Muscle of leg (tissue), 11 donors: Measurements from ENCODE around the gene QRICH2. TPM values are rescaled to one million over a fixed set of nuclear protein-coding genes. Genes with fewer than 3 reads are reported as not detected.
"Not testable (repeated sequence)": the region's sequence is repeated elsewhere in the genome, so short reads cannot be mapped to it uniquely, and the experiment has no call there.

Experiments used
- DNase-seq: peaks from one replicate; pipeline ENCODE4 v3.0.0; 2013
- H3K27ac ChIP-seq: one replicate; pipeline ENCODE4 v1.5.1; 2013; ENCODE audit warnings: mild to moderate bottlenecking, low read length, control low read depth
- H3K27me3 ChIP-seq: one replicate; pipeline ENCODE4 v1.6.1; 2013; ENCODE audit warnings: low read length; ENCODE audit not compliant: control insufficient read depth, insufficient read depth
- H3K36me3 ChIP-seq: one replicate; pipeline ENCODE4 v1.6.1; 2013; ENCODE audit warnings: low read length; ENCODE audit not compliant: control insufficient read depth, insufficient read depth
- H3K4me1 ChIP-seq: one replicate; pipeline ENCODE4 v1.6.1; 2013; ENCODE audit warnings: low read length; ENCODE audit not compliant: control insufficient read depth, insufficient read depth
- H3K4me3 ChIP-seq: one replicate; pipeline ENCODE4 v1.5.1; 2013; ENCODE audit warnings: low read length, control low read depth
- H3K9me3 ChIP-seq: replicated peaks from 2 replicates; pipeline ENCODE4 v1.6.1; 2013; ENCODE audit warnings: low read depth, low read length; ENCODE audit not compliant: control insufficient read depth
- WGBS: methylation state at CpG from one replicate; pipeline ENCODE4 v1.1.5; 2013; ENCODE audit warnings: missing lambda C conversion rate; ENCODE audit not compliant: insufficient coverage; 5-methylcytosine and 5-hydroxymethylcytosine counted together
- polyA plus RNA-seq, 8 donors: library from polyadenylated mRNA; unstranded; fragments of 120-200 nt; gene quantifications; one replicate each; pipeline versions ENCODE4 v1.2.1 to v1.2.3, GENCODE V29; 2013; ENCODE audit warnings: inconsistent platforms in 1 of 8, low replicate concordance in 1 of 8; ENCODE audit not compliant: insufficient read length in 8 of 8, insufficient read depth in 1 of 8
- total RNA-seq: library from RNA; stranded (reverse); fragments of 120-200 nt; gene quantifications from one replicate; pipeline ENCODE4 v1.2.4, GENCODE V29; 2013

Gene QRICH2
- total and polyA plus RNA-seq, 9 donors = 2.1 to 4.7 (median 3.8) TPM

- H3K27me3 ChIP-seq, H3K27ac ChIP-seq, H3K9me3 ChIP-seq, H3K36me3 ChIP-seq, DNase-seq, H3K4me3 ChIP-seq: not testable (repeated sequence)
- peaks cover 23% of the 10 kb centered on the region for H3K4me1 ChIP-seq
- WGBS = 84% methylated on average over 15 of the region's 19 CpGs
These were observed 51.5 kb downstream of the QRICH2 start for GRCh38 chr17:76256430-76257050.

GRCh38 chr17:76255801-76256429 lies 52.2 kb downstream of the QRICH2 start:
- Histone ChIP-seq H3K4me1 (peaks cover 21% of the 10 kb centered on the region), H3K27ac (no peak overlapping the region), H3K4me3 (no peak overlapping the region), H3K27me3 (no peaks in the 10 kb centered on the region), H3K36me3 (no peaks in the 10 kb centered on the region), H3K9me3 (no peaks in the 10 kb centered on the region)
- no peak for DNase-seq
- WGBS = 61% methylated on average over 4 of the region's 6 CpGs

GRCh38 chr17:76254275-76254674 lies 53.8 kb downstream of the QRICH2 start:
- H3K27me3 ChIP-seq = no peaks in the 10 kb centered on the region
- WGBS = 87% methylated on average over 5 of the region's 5 CpGs

GRCh38 chr17:76253841-76254240 lies 54.2 kb downstream of the QRICH2 start:
- no peaks in the 10 kb centered on the region for H3K27me3 ChIP-seq
- WGBS = 87% methylated on average over 6 of the region's 7 CpGs
- H3K9me3 ChIP-seq = no peaks in the 10 kb centered on the region
- no peak overlapping the region for H3K4me3 ChIP-seq
- no peak for DNase-seq
- no peaks in the 10 kb centered on the region for H3K36me3 ChIP-seq
- no peak overlapping the region for H3K27ac ChIP-seq
- peaks cover 21% of the 10 kb centered on the region for H3K4me1 ChIP-seq

More at GRCh38 chr17:76254275-76254674, 53.8 kb downstream of the QRICH2 start:
- Histone ChIP-seq H3K27ac (no peak overlapping the region), H3K4me1 (peaks cover 21% of the 10 kb centered on the region), H3K9me3 (no peaks in the 10 kb centered on the region), H3K4me3 (no peak overlapping the region), H3K36me3 (no peaks in the 10 kb centered on the region)
- no peak for DNase-seq

- 93% methylated on average over 14 of the region's 23 CpGs for WGBS
- Histone ChIP-seq H3K27ac (peak overlapping the region; percentile 20), H3K4me1 (peaks cover 21% of the 10 kb centered on the region)
- H3K4me3 ChIP-seq, H3K36me3 ChIP-seq, DNase-seq, H3K9me3 ChIP-seq, H3K27me3 ChIP-seq: not testable (repeated sequence)
These were observed 54.9 kb downstream of the QRICH2 start for GRCh38 chr17:76252967-76253766.

GRCh38 chr17:76252040-76252954 lies 55.8 kb downstream of the QRICH2 start:
- H3K4me1 ChIP-seq = peaks cover 21% of the 10 kb centered on the region
- peak; percentile 53 for DNase-seq
- no peaks in the 10 kb centered on the region for H3K36me3 ChIP-seq
- WGBS = 47% methylated on average over 6 of the region's 11 CpGs
- no peak overlapping the region for H3K4me3 ChIP-seq
- H3K9me3 ChIP-seq = no peaks in the 10 kb centered on the region
- peak overlapping the region; percentile 44 for H3K27ac ChIP-seq
- no peaks in the 10 kb centered on the region for H3K27me3 ChIP-seq

- Histone ChIP-seq H3K4me3 (no peak overlapping the region), H3K27me3 (no peaks in the 10 kb centered on the region), H3K27ac (peak overlapping the region; percentile 44), H3K9me3 (no peaks in the 10 kb centered on the region), H3K36me3 (no peaks in the 10 kb centered on the region), H3K4me1 (peaks cover 23% of the 10 kb centered on the region)
- 81% methylated on average over 7 of the region's 8 CpGs for WGBS
- no peak for DNase-seq
These were observed 56.5 kb downstream of the QRICH2 start for GRCh38 chr17:76251478-76252039.

- peaks cover 31% of the 10 kb centered on the region for H3K4me1 ChIP-seq
- 87% methylated on average over 3 of the region's 6 CpGs for WGBS
- H3K4me3 ChIP-seq = no peak overlapping the region
- H3K36me3 ChIP-seq = no peaks in the 10 kb centered on the region
- H3K27ac ChIP-seq = no peak overlapping the region
- no peaks in the 10 kb centered on the region for H3K27me3 ChIP-seq
- H3K9me3 ChIP-seq = no peaks in the 10 kb centered on the region
- no peak for DNase-seq
These were observed 57.9 kb downstream of the QRICH2 start for GRCh38 chr17:76250141-76250540.

- Histone ChIP-seq H3K27me3 (peaks cover 3% of the 10 kb centered on the region), H3K36me3 (no peaks in the 10 kb centered on the region), H3K9me3 (no peaks in the 10 kb centered on the region), H3K27ac (no peak overlapping the region), H3K4me3 (no peak overlapping the region), H3K4me1 (peaks cover 25% of the 10 kb centered on the region)
- no peak for DNase-seq
- 57% methylated on average over 5 of the region's 11 CpGs for WGBS
These were observed 59.9 kb downstream of the QRICH2 start for GRCh38 chr17:76248013-76248782.
